ENCODE measurements around the gene MYLK.

MYLK gene

DNA sequence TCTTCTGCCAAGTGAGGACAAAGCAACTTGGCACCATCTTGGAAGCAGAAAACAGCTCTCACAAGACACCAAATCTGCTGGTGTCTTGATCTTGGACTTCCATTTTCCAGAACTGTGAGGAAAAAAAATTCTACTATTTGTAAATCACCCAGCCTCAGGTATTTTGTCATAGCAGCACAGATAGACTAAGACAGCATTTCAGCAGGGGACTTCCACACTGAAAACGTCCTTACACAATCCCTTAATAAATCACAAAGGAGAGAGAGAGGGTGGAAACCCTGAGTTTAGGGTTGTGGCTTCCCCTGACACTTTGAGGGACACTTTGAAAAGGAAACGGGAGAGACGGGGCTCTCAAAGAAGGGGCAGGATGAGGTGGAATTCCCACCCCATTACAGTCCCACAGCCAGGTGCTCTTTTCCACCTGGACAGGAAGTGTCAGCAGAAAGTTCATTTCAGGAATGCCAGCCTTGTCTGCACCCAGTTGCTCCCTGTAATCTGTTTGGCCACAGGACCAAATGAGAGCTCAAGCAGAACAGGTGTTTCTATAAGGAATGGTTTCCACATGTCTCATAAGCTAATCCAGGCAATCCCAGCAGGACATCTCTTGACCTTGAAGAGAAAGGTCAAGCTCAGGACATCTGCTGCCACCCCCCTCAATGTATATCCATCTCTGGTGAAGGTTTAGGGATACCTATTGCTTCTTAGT is 51.3 kb downstream of the MYLK start:
- POLR2A ChIA-PET = interaction anchor here (1.1 kb wide), 1 partner anchor 14 kb away, joined by 3 read pairs; no protein-coding TSS in a partner anchor
- CTCF ChIA-PET = interaction anchor here (1.3 kb wide), 1 partner anchor 190 kb away, joined by 3 read pairs; no protein-coding TSS in a partner anchor
- TF ChIP-seq, protein P1, sequence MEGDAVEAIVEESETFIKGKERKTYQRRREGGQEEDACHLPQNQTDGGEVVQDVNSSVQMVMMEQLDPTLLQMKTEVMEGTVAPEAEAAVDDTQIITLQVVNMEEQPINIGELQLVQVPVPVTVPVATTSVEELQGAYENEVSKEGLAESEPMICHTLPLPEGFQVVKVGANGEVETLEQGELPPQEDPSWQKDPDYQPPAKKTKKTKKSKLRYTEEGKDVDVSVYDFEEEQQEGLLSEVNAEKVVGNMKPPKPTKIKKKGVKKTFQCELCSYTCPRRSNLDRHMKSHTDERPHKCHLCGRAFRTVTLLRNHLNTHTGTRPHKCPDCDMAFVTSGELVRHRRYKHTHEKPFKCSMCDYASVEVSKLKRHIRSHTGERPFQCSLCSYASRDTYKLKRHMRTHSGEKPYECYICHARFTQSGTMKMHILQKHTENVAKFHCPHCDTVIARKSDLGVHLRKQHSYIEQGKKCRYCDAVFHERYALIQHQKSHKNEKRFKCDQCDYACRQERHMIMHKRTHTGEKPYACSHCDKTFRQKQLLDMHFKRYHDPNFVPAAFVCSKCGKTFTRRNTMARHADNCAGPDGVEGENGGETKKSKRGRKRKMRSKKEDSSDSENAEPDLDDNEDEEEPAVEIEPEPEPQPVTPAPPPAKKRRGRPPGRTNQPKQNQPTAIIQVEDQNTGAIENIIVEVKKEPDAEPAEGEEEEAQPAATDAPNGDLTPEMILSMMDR (IDR thresholded peaks at IDR 0.05; ENCODE audit: insufficient read depth, low read length, missing control alignments) = no peak
- no peak overlapping the region for H3K4me3 ChIP-seq (ENCODE audit: low read depth, low read length)
- DNase-seq (ENCODE audit: low read depth, low spot score) = no peak

GRCh38 chr3:123831420-123831819 is 52.7 kb downstream of the MYLK start:
- ChIA-PET CTCF (interaction anchor here (1.0 to 1.5 kb wide), 2 partner anchors 31 to 108 kb away, joined by 3 to 4 read pairs; no protein-coding TSS in a partner anchor), POLR2A (interaction anchor here (1.0 kb wide), 1 partner anchor 12 kb away, joined by 3 read pairs; no protein-coding TSS in a partner anchor)
- TF ChIP-seq, protein P1 (IDR thresholded peaks at IDR 0.05; ENCODE audit: insufficient read depth, low read length, missing control alignments) = no peak
- DNase-seq (ENCODE audit: low read depth, low spot score) = no peak
- H3K4me3 ChIP-seq (ENCODE audit: low read depth, low read length) = no peak overlapping the region

DNA sequence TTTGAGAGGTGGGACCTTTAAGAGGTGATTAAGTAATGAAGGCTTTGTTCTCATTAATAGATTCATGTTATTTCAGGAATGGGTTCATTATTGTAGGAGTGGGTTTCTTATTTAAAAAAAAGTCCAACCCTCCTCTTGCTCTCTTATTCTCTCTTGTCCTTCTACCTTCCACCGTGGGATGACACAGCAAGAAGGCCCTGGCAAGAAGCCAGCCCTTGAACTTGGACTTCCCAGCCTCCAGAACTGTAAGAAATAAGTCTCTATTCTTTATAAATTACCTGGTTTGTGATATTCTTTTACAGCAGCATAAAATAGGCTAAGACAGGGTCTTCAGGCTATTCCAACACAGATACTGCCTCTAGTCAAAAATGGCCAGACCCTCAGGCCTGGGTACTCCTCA is 62.2 kb downstream of the MYLK start:
- no peak for DNase-seq (ENCODE audit: low read depth, low spot score)
- ChIA-PET POLR2A (no interaction called here), CTCF (no interaction called here)
- TF ChIP-seq, protein P1 (IDR thresholded peaks at IDR 0.05; ENCODE audit: insufficient read depth, low read length, missing control alignments) = no peak
- no peak overlapping the region for H3K4me3 ChIP-seq (ENCODE audit: low read depth, low read length)

DNA sequence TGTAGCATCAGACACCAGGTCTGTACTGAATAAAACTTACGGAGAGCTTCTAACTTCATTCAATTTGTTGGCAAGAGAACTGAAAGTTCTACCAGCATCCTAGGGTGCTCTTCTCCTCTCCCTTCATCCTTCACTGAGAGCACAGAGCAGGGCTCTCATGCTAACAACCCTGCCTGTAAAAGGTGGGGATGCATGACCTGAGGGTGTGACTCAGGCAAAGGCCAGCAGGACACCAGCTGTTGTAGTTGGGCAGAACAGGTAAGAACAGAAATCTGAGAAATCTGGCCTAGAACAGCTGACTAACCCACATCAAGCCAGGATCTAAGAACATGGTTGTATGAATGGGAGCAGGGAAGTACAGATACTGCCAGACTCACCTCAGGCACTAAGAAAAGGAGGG is 64.2 kb downstream of the MYLK start:
- CTCF ChIA-PET = interaction anchor here (1.0 to 2.0 kb wide), 4 partner anchors 10 to 168 kb away, joined by 3 to 8 read pairs (median 6); no protein-coding TSS in a partner anchor
- H3K4me3 ChIP-seq (ENCODE audit: low read depth, low read length) = no peak overlapping the region
- TF ChIP-seq, protein P1 (IDR thresholded peaks at IDR 0.05; ENCODE audit: insufficient read depth, low read length, missing control alignments) = no peak
- no peak for DNase-seq (ENCODE audit: low read depth, low spot score)
- POLR2A ChIA-PET = no interaction called here

DNA sequence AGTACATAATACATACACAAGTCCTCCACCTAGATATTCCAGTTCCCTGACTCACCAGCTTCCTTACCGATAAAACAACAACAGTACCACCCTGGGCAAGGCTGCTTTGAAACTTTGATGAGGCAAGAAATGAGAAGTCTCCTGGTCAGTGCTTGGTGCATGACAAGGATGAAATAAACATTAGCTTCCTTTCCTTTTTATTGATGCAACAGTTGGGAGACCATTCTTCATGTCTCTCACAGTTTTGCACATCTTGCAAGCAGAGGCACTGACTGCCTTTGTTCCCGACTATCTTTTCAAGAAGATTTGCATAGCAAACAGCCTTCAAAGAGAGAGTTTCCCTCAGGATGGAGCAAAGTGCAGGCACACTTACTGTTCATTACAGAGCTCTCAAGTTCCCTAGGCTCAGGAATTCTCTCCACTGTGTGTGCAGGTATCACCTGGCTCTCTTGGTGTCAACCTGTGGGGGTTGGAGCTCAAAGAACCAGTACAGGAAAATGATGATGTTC is 65.2 kb downstream of the MYLK start:
- POLR2A ChIA-PET = interaction anchor here (0.7 to 1.2 kb wide), 5 partner anchors 13 to 165 kb away, joined by 3 to 4 read pairs (median 3); no protein-coding TSS in a partner anchor

More for the DNA sequence above, 65.2 kb downstream of the MYLK start:
- CTCF ChIA-PET = interaction anchor here (0.8 to 2.0 kb wide), 4 partner anchors 11 to 62 kb away, joined by 3 to 8 read pairs (median 6); no protein-coding TSS in a partner anchor
- DNase-seq (ENCODE audit: low read depth, low spot score) = no peak
- H3K4me3 ChIP-seq (ENCODE audit: low read depth, low read length) = no peak overlapping the region
- TF ChIP-seq, protein P1 (IDR thresholded peaks at IDR 0.05; ENCODE audit: insufficient read depth, low read length, missing control alignments) = no peak

Measured in AG04449 (cell line).